SK-N-SH (cell line): ENCODE data around the gene CTNNA3. TPM values are rescaled to one million over a fixed set of nuclear protein-coding genes. Genes with fewer than 3 reads are reported as not detected.

Experiments used
- CTCF ChIA-PET: fragments of 300-600, 350-600 bp; formaldehyde crosslinking; extraction: SDS; loops from one replicate; lab custom pipeline; 2021; lab: Yijun Ruan, JAX
- POLR2A ChIA-PET: fragments of 350-600 bp; sonication (Branson Sonifier 250); formaldehyde crosslinking; extraction: SDS; loops from one replicate; lab custom pipeline; 2020; ENCODE audit warnings: antibody characterized with exemption, inconsistent platforms; lab: Yijun Ruan, JAX
- DNase-seq: peaks from one replicate; pipeline ENCODE4 v3.0.0; 2012
- H2AFZ ChIP-seq: fragments of 200-600 bp; sonication (generic); 2 replicates; pipeline ENCODE4 v1.8.1; 2016; ENCODE audit warnings: antibody characterized with exemption, mild to moderate bottlenecking, low read depth
- H3F3A ChIP-seq: fragments of 200-600 bp; sonication (generic); replicated peaks from 2 replicates; pipeline ENCODE3; 2016; ENCODE audit warnings: antibody characterized with exemption, mild to moderate bottlenecking; ENCODE audit not compliant: insufficient read depth
- H3K27ac ChIP-seq, 2 experiments: fragments of 200-500 bp in 1 of 2; fragments of 200-600 bp in 1 of 2; sonication (Bioruptor generic) in 1 of 2; sonication (generic), shearing (Covaris generic) in 1 of 2; 2 replicates each; pipeline versions ENCODE4 v1.5.1 to v1.6.1; 2014 to 2016; ENCODE audit warnings: low read depth in 2 of 2, inconsistent platforms in 1 of 2, low read length in 1 of 2, mild to moderate bottlenecking in 1 of 2, mixed read lengths in 1 of 2
- H3K27me3 ChIP-seq: fragments of 200-600 bp; sonication (generic), shearing (Covaris generic); 2 replicates; pipeline ENCODE4 v1.6.1; 2016; ENCODE audit warnings: mixed run types; ENCODE audit not compliant: insufficient read depth
- H3K36me3 ChIP-seq, 2 experiments: fragments of 200-500 bp in 1 of 2; fragments of 200-600 bp in 1 of 2; sonication (Bioruptor generic) in 1 of 2; sonication (generic) in 1 of 2; replicated peaks in 1 of 2; 2 replicates each; pipeline versions ENCODE3 to v1.5.1; 2014 to 2016; ENCODE audit warnings: low read length in 1 of 2, mild to moderate bottlenecking in 1 of 2; ENCODE audit not compliant: insufficient read depth in 2 of 2, control insufficient read depth in 1 of 2
- H3K4me1 ChIP-seq, 2 experiments: fragments of 200-500 bp in 1 of 2; fragments of 200-600 bp in 1 of 2; sonication (Bioruptor generic) in 1 of 2; sonication (generic), shearing (Covaris generic) in 1 of 2; 2 replicates each; pipeline versions ENCODE4 v1.5.1 to v1.6.1; 2014 to 2016; ENCODE audit warnings: low read depth in 1 of 2, low read length in 1 of 2, mixed run types in 1 of 2; ENCODE audit not compliant: insufficient read depth in 2 of 2, control insufficient read depth in 1 of 2
- H3K4me2 ChIP-seq: fragments of 200-600 bp; sonication (generic), shearing (Covaris generic); 2 replicates; pipeline ENCODE4 v1.6.1; 2017; ENCODE audit warnings: mixed run types
- H3K4me3 ChIP-seq, 2 experiments: fragments of 200-500 bp in 1 of 2; fragments of 200-600 bp in 1 of 2; sonication (Bioruptor generic) in 1 of 2; sonication (generic), shearing (Covaris generic) in 1 of 2; 2 replicates each; pipeline versions ENCODE4 v1.5.1 to v1.8.1; 2014 to 2016; ENCODE audit warnings: low read depth in 2 of 2, inconsistent platforms in 1 of 2, low read length in 1 of 2, mild to moderate bottlenecking in 1 of 2, mixed read lengths in 1 of 2, moderate library complexity in 1 of 2
- H3K79me2 ChIP-seq: fragments of 200-600 bp; sonication (generic); 2 replicates; pipeline ENCODE4 v1.8.1; 2017; ENCODE audit warnings: mild to moderate bottlenecking; ENCODE audit not compliant: insufficient read depth
- H3K9ac ChIP-seq: fragments of 200-600 bp; sonication (generic); 2 replicates; pipeline ENCODE4 v1.6.1; 2017; ENCODE audit warnings: mixed run types
- H3K9me2 ChIP-seq: fragments of 200-600 bp; sonication (generic); 2 replicates; pipeline ENCODE4 v1.6.1; 2017; ENCODE audit warnings: mixed run types
- H3K9me3 ChIP-seq: fragments of 200-600 bp; sonication (generic); 2 replicates; pipeline ENCODE4 v1.6.1; 2017; ENCODE audit warnings: mixed run types, mild to moderate bottlenecking, moderate library complexity
- H4K20me1 ChIP-seq: fragments of 200-600 bp; sonication (generic); 2 replicates; pipeline ENCODE4 v1.6.1; 2017; ENCODE audit warnings: mild to moderate bottlenecking, mixed run types; ENCODE audit not compliant: insufficient read depth
- CHD2 ChIP-seq: fragments of 150-350 bp; IDR thresholded peaks from 2 replicates; pipeline ENCODE4 v1.6.1; 2018; ENCODE audit warnings: low read length; ENCODE audit not compliant: partially characterized antibody
- CTCF ChIP-seq: fragments of 200-600 bp; sonication (generic); IDR thresholded peaks from 2 replicates; pipeline ENCODE4 v1.6.1; 2017; ENCODE audit warnings: antibody characterized with exemption, mild to moderate bottlenecking, moderate library complexity
- ELF1 ChIP-seq: IDR thresholded peaks from 2 replicates; pipeline ENCODE4 v1.4.0; 2012
- FOSL2 ChIP-seq: IDR thresholded peaks from 2 replicates; pipeline ENCODE4 v1.4.0; 2012; ENCODE audit warnings: low read depth, mild to moderate bottlenecking, moderate library complexity, borderline replicate concordance
- GATA2 ChIP-seq: sonication (generic); formaldehyde crosslinking; IDR thresholded peaks from 2 replicates; pipeline ENCODE4 v1.5.0; 2020; ENCODE audit warnings: mild to moderate bottlenecking, missing genetic modification reagents
- IRF3 ChIP-seq: fragments of 150-350 bp; IDR thresholded peaks from 2 replicates; pipeline ENCODE4 v1.6.1; 2016; ENCODE audit warnings: mild to moderate bottlenecking, low read depth, low read length
- JUND ChIP-seq: IDR thresholded peaks from 2 replicates; pipeline ENCODE4 v1.4.0; 2012
- MXI1 ChIP-seq: IDR thresholded peaks from 2 replicates; pipeline ENCODE4 v1.6.1; 2012; ENCODE audit warnings: mild to moderate bottlenecking, low read depth, low read length, improper control_type of control experiment
- NRF1 ChIP-seq: IDR thresholded peaks from 2 replicates; pipeline ENCODE4 v1.6.1; 2012; ENCODE audit warnings: low read depth, mild to moderate bottlenecking, low read length
- POLR2AphosphoS5 ChIP-seq: IDR thresholded peaks from 2 replicates; pipeline ENCODE4 v1.6.1; 2012; ENCODE audit warnings: low read depth, low read length
- RXRA ChIP-seq: IDR thresholded peaks from 2 replicates; pipeline ENCODE4 v1.4.0; 2012; ENCODE audit warnings: low read depth, mild to moderate bottlenecking, borderline replicate concordance
- TAF1 ChIP-seq: IDR thresholded peaks from 2 replicates; pipeline ENCODE4 v1.6.1; 2012; ENCODE audit warnings: low read depth, mild to moderate bottlenecking, low read length, moderate library complexity, borderline replicate concordance
- YY1 ChIP-seq: IDR thresholded peaks from 2 replicates; pipeline ENCODE4 v1.4.0; 2012; ENCODE audit warnings: low read depth, mild to moderate bottlenecking
- WGBS: methylation state at CpG from one replicate; pipeline ENCODE4 v1.1.6; 2017; ENCODE audit warnings: low lambda C conversion rate; 5-methylcytosine and 5-hydroxymethylcytosine counted together
- polyA plus RNA-seq, 3 experiments: library from polyadenylated mRNA; depleted of rRNA; stranded (reverse); fragments of >200 nt; gene quantifications; 2 replicates each; pipeline ENCODE4 v1.2.3, GENCODE V29; 2012

Gene CTNNA3
- polyA plus RNA-seq, 1 of the 3 experiments (the other 2 are of a cell fraction), result not detected

- ChIA-PET CTCF (interaction anchor here (0.7 to 1.5 kb wide), 7 partner anchors 9 to 1753 kb away, joined by 3 to 5 read pairs (median 3); no protein-coding TSS in a partner anchor), POLR2A (no interaction called here)
- H3K27ac ChIP-seq, result no peak overlapping the region
- H3K79me2 ChIP-seq, result no peaks in the 10 kb centered on the region
- no peak overlapping the region for H3K9ac ChIP-seq
- H3K9me3 ChIP-seq, result no peaks in the 10 kb centered on the region
- H3K4me1 ChIP-seq, result no peaks in the 10 kb centered on the region
- no peak overlapping the region for H2AFZ ChIP-seq
- no peaks in the 10 kb centered on the region for H3F3A ChIP-seq
- H3K4me2 ChIP-seq, result no peak overlapping the region
- 68% methylated on average over 3 of the region's 3 CpGs for WGBS
- H3K4me3 ChIP-seq, result no peak overlapping the region
- H3K27me3 ChIP-seq, result no peaks in the 10 kb centered on the region
- TF ChIP-seq TAF1, result no peak
- no peak for TF ChIP-seq MXI1
- no peak for TF ChIP-seq FOSL2
- no peak for TF ChIP-seq CHD2
- no peak for TF ChIP-seq GATA2 (CRISPR knock-in tag)
- TF ChIP-seq RXRA, result no peak
- TF ChIP-seq IRF3, result no peak
- no peak for TF ChIP-seq ELF1
- no peak for TF ChIP-seq YY1
- no peak for TF ChIP-seq CTCF
- no peak for TF ChIP-seq POLR2AphosphoS5
- no peak for TF ChIP-seq NRF1
- no peaks in the 10 kb centered on the region for H4K20me1 ChIP-seq
- no peak for DNase-seq
- no peaks in the 10 kb centered on the region for H3K9me2 ChIP-seq
- no peaks in the 10 kb centered on the region for H3K36me3 ChIP-seq
These were observed 1516.0 kb downstream of the CTNNA3 start for GRCh38 chr10:66180021-66180420.

- DNase-seq, result no peak
These were observed 1519.2 kb downstream of the CTNNA3 start for GRCh38 chr10:66176772-66177171.

More at GRCh38 chr10:66176772-66177171, 1519.2 kb downstream of the CTNNA3 start:
- Histone ChIP-seq H3K27me3 (no peaks in the 10 kb centered on the region), H3K9ac (no peak overlapping the region), H2AFZ (no peak overlapping the region), H3K4me3 (no peak overlapping the region), H3F3A (no peaks in the 10 kb centered on the region), H3K4me1 (no peaks in the 10 kb centered on the region), H3K27ac (no peak overlapping the region), H3K9me2 (no peaks in the 10 kb centered on the region), H3K36me3 (no peaks in the 10 kb centered on the region)
- POLR2A ChIA-PET, result no interaction called here
- TF ChIP-seq TAF1 (no peak), JUND (no peak)
- TF ChIP-seq, all 33 proteins: peak for 0
- no peaks in the 10 kb centered on the region for H3K79me2 ChIP-seq
- H3K4me2 ChIP-seq, result no peak overlapping the region
- 60% methylated on average over 5 of the region's 5 CpGs for WGBS
- H3K9me3 ChIP-seq, result no peaks in the 10 kb centered on the region
- CTCF ChIA-PET, result no interaction called here
- H4K20me1 ChIP-seq, result no peaks in the 10 kb centered on the region
